H1 (cell line): ENCODE measurements around the gene COL5A1.

Source experiments
- BCL11A ChIP-seq, 2 experiments: IDR thresholded peaks; one replicate each; pipeline ENCODE4 v1.6.1; 2011; ENCODE audit warnings: low read depth in 2 of 2, low read length in 2 of 2, mild to moderate bottlenecking in 2 of 2
- CHD1 ChIP-seq: IDR thresholded peaks from 2 replicates; pipeline ENCODE4 v1.6.1; 2012; ENCODE audit warnings: low read depth, low read length, improper control_type of control experiment
- EZH2 ChIP-seq: fragments of 200-600 bp; sonication (generic); IDR thresholded peaks from 2 replicates; pipeline ENCODE4 v1.7.1; 2012; ENCODE audit warnings: low read depth, mild to moderate bottlenecking, moderate library complexity, low read length, inconsistent platforms; ENCODE audit not compliant: severe bottlenecking
- HDAC2 ChIP-seq, 2 experiments: fragments of 300-600 bp in 1 of 2; sonication (generic) in 1 of 2; IDR thresholded peaks; 2 replicates each; pipeline ENCODE4 v1.6.1; 2011 to 2012; ENCODE audit warnings: low read depth in 2 of 2, low read length in 2 of 2, mild to moderate bottlenecking in 2 of 2, moderate library complexity in 2 of 2, borderline replicate concordance in 1 of 2, inconsistent platforms in 1 of 2
- KDM1A ChIP-seq: fragments of 200-600, 300-600 bp; sonication (generic); IDR thresholded peaks from 2 replicates; pipeline ENCODE4 v1.7.1; 2016; ENCODE audit warnings: mild to moderate bottlenecking, low read length, borderline replicate concordance
- NRF1 ChIP-seq: IDR thresholded peaks from 2 replicates; pipeline ENCODE4 v1.6.1; 2011; ENCODE audit warnings: mild to moderate bottlenecking, low read depth, low read length, improper control_type of control experiment
- PHF8 ChIP-seq: fragments of 200-600 bp; sonication (generic); conservative IDR thresholded peaks from 2 replicates; pipeline ENCODE4 v1.7.1; 2012; ENCODE audit warnings: low read depth, mild to moderate bottlenecking, inconsistent platforms, low read length, moderate library complexity
- POLR2AphosphoS5 ChIP-seq: IDR thresholded peaks from 2 replicates; pipeline ENCODE4 v1.6.1; 2011; ENCODE audit warnings: low read depth, low read length
- RAD21 ChIP-seq, 2 experiments: IDR thresholded peaks in 1 of 2; conservative IDR thresholded peaks in 1 of 2; 2 replicates each; pipeline ENCODE4 v1.6.1; 2011; ENCODE audit warnings: low read depth in 2 of 2, low read length in 2 of 2, improper control_type of control experiment in 1 of 2, inconsistent platforms in 1 of 2, mild to moderate bottlenecking in 1 of 2, moderate library complexity in 1 of 2
- RFX5 ChIP-seq: IDR thresholded peaks from 2 replicates; pipeline ENCODE4 v1.6.1; 2011; ENCODE audit warnings: low read depth, low read length, improper control_type of control experiment, borderline replicate concordance
- SP1 ChIP-seq: IDR thresholded peaks from 2 replicates; pipeline ENCODE4 v1.6.1; 2011; ENCODE audit warnings: low read depth, low read length
- TAF1 ChIP-seq: IDR thresholded peaks from 2 replicates; pipeline ENCODE4 v1.6.1; 2011; ENCODE audit warnings: mild to moderate bottlenecking, low read depth, low read length
- TF ChIP-seq, protein P1 (sequence below), 3 experiments: IDR thresholded peaks; 1 replicate in 2 of 3; 2 replicates in 1 of 3; pipeline versions ENCODE4 v1.5.1 to v1.6.1; 2011; ENCODE audit warnings: low read length in 3 of 3, mild to moderate bottlenecking in 3 of 3, inconsistent platforms in 2 of 3, low read depth in 1 of 3, moderate library complexity in 1 of 3; ENCODE audit not compliant: insufficient read depth in 1 of 3; ENCODE audit errors: control extremely low read depth in 1 of 3

DNA sequence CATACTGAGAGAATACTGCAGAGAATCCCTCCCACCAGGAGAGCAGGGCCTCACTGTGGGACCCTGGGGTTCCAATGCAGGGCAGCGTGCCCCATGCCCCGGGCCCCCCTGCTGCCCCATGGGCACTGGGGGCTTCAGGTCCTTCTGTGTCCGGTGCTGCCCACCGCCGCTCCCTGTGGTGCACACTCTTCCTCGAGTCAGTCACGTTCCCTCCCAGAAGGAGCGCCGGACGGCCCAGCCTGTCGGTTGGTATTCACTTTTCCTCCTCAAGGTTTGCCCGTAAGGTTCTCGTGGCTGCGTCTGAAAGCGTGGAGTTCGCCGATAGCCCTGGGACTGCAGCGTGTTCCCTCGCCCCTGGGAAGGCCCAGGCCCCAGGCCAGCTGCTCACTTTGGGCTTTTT lies 190.9 kb downstream of the COL5A1 start:
- TF ChIP-seq PHF8 (no peak), POLR2AphosphoS5 (no peak), NRF1 (no peak), RAD21 (IDR thresholded peaks at IDR 0.05 in 1 of 2, conservative IDR thresholded peaks at IDR 0.05 in 1 of 2; ENCODE audit: low read depth in 2 of 2, low read length in 2 of 2) (no peak), HDAC2 (IDR thresholded peaks at IDR 0.05; ENCODE audit: borderline replicate concordance in 1 of 2, low read depth in 2 of 2, low read length in 2 of 2) (no peak), SP1 (no peak), BCL11A (IDR thresholded peaks at IDR 0.05; ENCODE audit: low read depth in 2 of 2, low read length in 2 of 2) (no peak), KDM1A (no peak), EZH2 (no peak), RFX5 (no peak), CHD1 (no peak), TAF1 (no peak)
- TF ChIP-seq, protein P1, sequence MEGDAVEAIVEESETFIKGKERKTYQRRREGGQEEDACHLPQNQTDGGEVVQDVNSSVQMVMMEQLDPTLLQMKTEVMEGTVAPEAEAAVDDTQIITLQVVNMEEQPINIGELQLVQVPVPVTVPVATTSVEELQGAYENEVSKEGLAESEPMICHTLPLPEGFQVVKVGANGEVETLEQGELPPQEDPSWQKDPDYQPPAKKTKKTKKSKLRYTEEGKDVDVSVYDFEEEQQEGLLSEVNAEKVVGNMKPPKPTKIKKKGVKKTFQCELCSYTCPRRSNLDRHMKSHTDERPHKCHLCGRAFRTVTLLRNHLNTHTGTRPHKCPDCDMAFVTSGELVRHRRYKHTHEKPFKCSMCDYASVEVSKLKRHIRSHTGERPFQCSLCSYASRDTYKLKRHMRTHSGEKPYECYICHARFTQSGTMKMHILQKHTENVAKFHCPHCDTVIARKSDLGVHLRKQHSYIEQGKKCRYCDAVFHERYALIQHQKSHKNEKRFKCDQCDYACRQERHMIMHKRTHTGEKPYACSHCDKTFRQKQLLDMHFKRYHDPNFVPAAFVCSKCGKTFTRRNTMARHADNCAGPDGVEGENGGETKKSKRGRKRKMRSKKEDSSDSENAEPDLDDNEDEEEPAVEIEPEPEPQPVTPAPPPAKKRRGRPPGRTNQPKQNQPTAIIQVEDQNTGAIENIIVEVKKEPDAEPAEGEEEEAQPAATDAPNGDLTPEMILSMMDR (IDR thresholded peaks at IDR 0.05; ENCODE audit: control extremely low read depth in 1 of 3, insufficient read depth in 1 of 3, low read depth in 1 of 3, low read length in 3 of 3), result no peak
